HL-60/S4 treated with retinoic acid at 250 ng/mL for 4 days and 3 days (cell line): ENCODE results near the gene ACTN3.
"Not testable (repeated sequence)": the region's sequence is repeated elsewhere in the genome, so short reads cannot be mapped to it uniquely, and the experiment has no call there.

Experiments used
- in situ Hi-C: fragments of 300-500 bp; cut with MboI; formaldehyde crosslinking; loops from 2 replicates; pipeline ENCODE4 v1.7.0; 2022; ENCODE audit warnings: low sequenced_read_pairs

ACTN3 gene

GRCh38 chr11:66562907-66563583 lies 16.3 kb downstream of the ACTN3 start:
- in situ Hi-C loops: no loop called here

GRCh38 chr11:66563832-66564231 lies 17.1 kb downstream of the ACTN3 start:
- in situ Hi-C loops: no loop called here

GRCh38 chr11:66564538-66564937 lies 17.8 kb downstream of the ACTN3 start:
- in situ Hi-C loops: no loop called here

GRCh38 chr11:66564984-66565383 lies 18.3 kb downstream of the ACTN3 start:
- in situ Hi-C loops: no loop called here

GRCh38 chr11:66566221-66566620 lies 19.5 kb downstream of the ACTN3 start:
- in situ Hi-C loops: no loop called here

- in situ Hi-C loops: no loop called here
These were observed 21.1 kb downstream of the ACTN3 start for GRCh38 chr11:66567787-66568123.

- in situ Hi-C loops: no loop called here
These were observed 21.6 kb downstream of the ACTN3 start, which contains the start of gene CTSF for GRCh38 chr11:66568124-66568916. TSS of gene CTSF (minus strand) at chr11:66568606. CDS start at chr11:66568486, 120 bp downstream.

GRCh38 chr11:66569076-66569475 lies 22.4 kb downstream of the ACTN3 start:
- in situ Hi-C loops: no loop called here

GRCh38 chr11:66570079-66570849 lies 23.6 kb downstream of the ACTN3 start:
- in situ Hi-C loops: no loop called here

GRCh38 chr11:66570850-66571180 lies 24.1 kb downstream of the ACTN3 start:
- in situ Hi-C loops: no loop called here

- in situ Hi-C loops: no loop called here
These were observed 32.4 kb downstream of the ACTN3 start for GRCh38 chr11:66579017-66579606.

- in situ Hi-C loops: no loop called here
These were observed 34.1 kb downstream of the ACTN3 start for GRCh38 chr11:66580803-66581202.

- in situ Hi-C loops: no loop called here
These were observed 34.6 kb downstream of the ACTN3 start for GRCh38 chr11:66581261-66581660.

- in situ Hi-C loops: not testable (repeated sequence)
These were observed 36.0 kb downstream of the ACTN3 start for GRCh38 chr11:66582565-66583147.

GRCh38 chr11:66585447-66585846 lies 38.7 kb downstream of the ACTN3 start:
- in situ Hi-C loops: not testable (repeated sequence)

GRCh38 chr11:66586136-66586535 lies 39.4 kb downstream of the ACTN3 start:
- in situ Hi-C loops: no loop called here

- in situ Hi-C loops: not testable (repeated sequence)
These were observed 42.6 kb downstream of the ACTN3 start for GRCh38 chr11:66589315-66589714.

GRCh38 chr11:66589996-66590675 lies 43.4 kb downstream of the ACTN3 start:
- in situ Hi-C loops: no loop called here

- in situ Hi-C loops: no loop called here
These were observed 44.5 kb downstream of the ACTN3 start for GRCh38 chr11:66591175-66591574.
